IPS-18c (cell line): ENCODE measurements around the gene MSL1.

Experiments
- H3K4me3 ChIP-seq: 2 replicates; pipeline ENCODE4 v1.7.0; 2013; ENCODE audit warnings: low read depth, mild to moderate bottlenecking, low read length, moderate library complexity; ENCODE audit not compliant: insufficient read depth
- H3K9me3 ChIP-seq: one replicate; pipeline ENCODE4 v1.6.1; 2013; ENCODE audit warnings: mild to moderate bottlenecking, low read length, moderate library complexity; ENCODE audit not compliant: control insufficient read depth, insufficient read depth

The MSL1 gene

DNA sequence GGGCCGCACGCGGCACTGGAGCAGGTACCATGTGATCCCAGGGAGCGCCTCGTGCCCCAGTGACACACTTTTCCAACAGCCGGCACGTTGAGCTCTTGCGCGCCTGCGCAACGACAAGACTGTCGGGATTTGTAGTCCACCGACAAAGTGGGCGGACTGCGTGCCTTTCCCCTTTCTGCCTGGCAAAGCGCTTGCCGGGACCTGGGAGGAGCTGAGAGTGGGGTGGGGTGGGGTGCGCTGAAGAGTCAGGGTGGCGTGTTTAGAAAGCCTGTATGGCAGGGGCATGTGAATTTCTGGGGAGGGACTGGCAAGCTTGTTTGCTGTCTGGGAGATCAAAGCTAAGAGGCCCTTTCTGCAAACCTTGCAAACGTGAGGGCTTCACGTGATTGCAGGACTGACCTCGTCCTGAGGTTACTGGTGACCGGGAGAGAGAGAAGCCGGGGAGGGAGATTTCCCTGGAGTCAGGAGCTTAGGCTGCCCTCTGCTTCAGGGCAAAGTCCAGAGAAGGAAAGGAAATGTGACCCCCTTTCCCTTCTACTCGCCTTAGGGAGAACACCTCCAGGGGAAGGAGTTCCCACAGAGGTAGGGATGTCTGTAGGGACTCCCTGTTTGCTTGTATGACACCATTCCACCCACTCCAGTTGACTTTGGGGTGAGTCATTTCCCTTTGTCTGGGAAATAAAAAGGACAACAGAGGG lies 21.0 kb upstream of the MSL1 start:
- Histone ChIP-seq H3K9me3 (no peaks in the 10 kb centered on the region), H3K4me3 (peak overlapping the region; percentile 57)

DNA sequence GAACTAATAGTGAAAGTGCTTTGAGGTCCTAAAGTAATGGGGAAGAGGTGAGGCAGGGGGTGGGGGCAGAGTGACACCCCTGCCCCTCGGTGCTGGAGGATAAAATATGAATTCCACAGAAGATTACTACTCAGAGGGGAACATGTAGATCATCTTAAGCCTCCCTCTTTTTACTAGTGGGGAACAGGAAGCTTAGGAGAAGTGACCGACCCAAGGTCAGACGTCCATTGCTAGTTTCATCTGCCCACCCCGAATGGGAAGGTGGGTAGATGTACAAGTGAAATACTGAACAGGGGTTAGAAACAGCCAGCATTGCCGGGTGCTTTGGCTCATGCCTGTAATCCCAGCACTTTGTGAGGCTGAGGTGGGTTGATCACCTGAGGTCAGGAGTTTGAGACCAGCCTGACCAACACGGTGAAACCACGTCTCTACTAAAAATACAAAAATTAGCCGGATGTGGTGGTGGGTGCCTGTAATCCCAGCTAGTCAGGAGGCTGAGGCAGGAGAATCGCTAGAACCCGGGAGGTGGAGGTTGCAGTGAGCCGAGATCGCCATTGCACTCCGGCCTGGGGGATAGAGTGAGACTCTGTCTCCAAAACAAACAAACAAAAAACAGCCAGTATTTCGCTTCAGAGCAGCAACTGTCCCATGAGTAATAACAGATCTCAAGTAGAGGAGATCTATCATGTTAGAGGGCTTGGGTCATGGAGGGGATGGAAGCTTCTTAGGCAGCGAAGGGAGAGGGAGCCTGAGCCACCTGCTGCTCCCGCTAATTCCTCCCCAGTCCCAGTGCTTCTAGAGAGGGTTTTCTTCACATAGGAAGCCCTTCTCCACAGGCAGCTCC lies 20.2 kb upstream of the MSL1 start:
- H3K4me3 ChIP-seq: no peak overlapping the region; the same call in 1 of the 2 replicates

DNA sequence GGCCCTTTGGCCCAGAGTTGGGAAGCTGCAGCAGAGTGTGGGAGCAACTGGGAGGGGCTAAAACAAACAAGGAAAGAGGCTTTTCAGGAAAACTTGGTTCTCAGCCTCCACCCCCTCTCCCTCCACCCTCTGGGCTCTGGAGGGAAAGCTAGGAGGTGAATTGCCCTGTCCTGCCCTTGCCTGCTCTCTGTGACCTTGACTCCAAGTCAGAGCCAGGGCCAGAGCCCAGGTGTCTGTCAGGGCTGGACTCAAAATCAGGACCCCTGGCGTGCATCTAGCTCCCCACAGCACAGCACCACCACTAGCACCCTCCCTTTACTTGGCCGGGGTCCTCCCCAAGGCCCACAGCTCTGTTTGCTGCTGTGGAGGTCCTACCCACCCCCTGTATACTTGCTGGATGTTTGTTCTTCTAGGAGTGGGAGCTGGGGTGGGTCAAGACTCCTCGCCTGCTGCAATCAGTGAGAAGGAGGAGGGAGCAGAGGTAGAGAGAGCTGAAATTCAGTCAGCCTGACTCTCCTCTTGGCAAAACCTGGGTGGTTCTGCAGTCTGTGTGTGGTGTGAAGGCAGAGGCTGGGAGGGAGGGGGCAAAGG lies 18.6 kb upstream of the MSL1 start:
- no peak overlapping the region for H3K4me3 ChIP-seq

More for the DNA sequence above, 20.2 kb upstream of the MSL1 start:
- H3K9me3 ChIP-seq: no peaks in the 10 kb centered on the region

DNA sequence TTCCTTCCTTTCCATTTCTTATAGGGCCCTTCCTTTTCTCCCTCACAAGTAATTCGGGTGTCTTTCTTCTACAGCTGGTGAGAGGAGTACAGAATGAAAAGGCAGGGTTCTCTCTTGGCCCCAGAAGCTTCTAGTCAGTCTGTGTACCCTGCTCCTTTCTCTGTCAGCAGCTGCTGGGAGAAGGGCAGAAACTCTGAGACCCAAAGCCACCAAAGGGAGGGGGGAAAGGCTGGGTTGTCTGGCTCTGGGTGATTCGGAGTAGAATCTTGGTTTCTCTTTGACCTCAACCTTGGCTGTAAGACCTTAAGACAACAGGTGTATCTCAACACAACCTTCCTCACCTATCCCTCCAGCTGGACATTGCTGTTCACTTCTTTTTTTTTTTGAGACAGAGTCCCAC lies 18.1 kb upstream of the MSL1 start:
- no peaks in the 10 kb centered on the region for H3K9me3 ChIP-seq
- H3K4me3 ChIP-seq: no peak overlapping the region

More for the DNA sequence above, 18.6 kb upstream of the MSL1 start:
- H3K9me3 ChIP-seq: no peaks in the 10 kb centered on the region

GRCh38 chr17:40104594-40105486 lies 16.9 kb upstream of the MSL1 start:
- Histone ChIP-seq H3K9me3 (no peaks in the 10 kb centered on the region), H3K4me3 (no peak overlapping the region)

DNA sequence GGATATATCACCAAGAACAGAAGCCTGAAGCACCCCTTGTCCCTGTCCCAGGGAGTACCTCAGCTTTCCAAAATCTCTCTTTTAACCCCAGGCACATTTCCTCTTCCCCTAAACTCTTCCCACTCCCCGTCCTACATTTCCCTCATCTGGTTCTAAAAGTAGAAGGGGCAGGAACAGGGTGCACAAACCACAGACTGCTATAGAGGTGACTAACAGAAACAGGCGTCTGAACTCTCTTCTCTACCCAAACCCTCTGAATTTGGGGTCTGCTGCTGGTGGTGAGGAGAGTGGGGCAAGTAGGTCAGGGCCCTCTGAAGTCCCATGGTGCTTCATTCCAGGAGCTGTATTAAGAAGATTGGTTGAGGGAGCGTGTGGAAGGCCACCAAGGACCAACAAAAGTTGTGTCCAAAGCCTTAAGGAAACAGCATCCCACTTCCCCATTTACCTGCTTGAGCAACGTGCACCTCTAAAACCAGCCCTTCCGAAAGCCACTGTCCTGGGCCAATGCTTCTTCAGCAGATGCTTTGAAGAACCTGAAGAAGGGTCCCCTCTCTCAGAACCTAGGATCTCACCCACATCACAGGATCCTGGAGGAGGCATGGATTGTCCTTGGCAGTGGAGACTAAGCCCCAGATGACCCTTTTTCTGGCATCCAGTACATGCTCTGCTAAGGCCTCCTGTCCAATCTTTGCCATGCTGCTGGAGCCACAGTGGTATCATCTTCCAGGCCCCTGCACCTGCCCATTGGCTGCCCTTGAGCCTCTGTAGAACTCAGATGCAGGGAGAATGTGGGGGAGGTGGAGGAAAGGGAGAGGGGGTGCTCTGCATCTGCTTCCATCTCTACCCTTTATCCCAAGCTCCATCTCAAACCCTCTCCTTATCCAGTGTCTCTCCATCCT lies 15.7 kb upstream of the MSL1 start:
- H3K4me3 ChIP-seq: no peak overlapping the region

GRCh38 chr17:40106760-40107521 lies 14.8 kb upstream of the MSL1 start:
- Histone ChIP-seq H3K4me3 (no peak overlapping the region), H3K9me3 (no peaks in the 10 kb centered on the region)

More for the DNA sequence above, 15.7 kb upstream of the MSL1 start:
- H3K9me3 ChIP-seq: no peaks in the 10 kb centered on the region

GRCh38 chr17:40107522-40108174 lies 14.1 kb upstream of the MSL1 start:
- H3K9me3 ChIP-seq: no peaks in the 10 kb centered on the region
- 0 out of 2 replicates have a peak overlapping the region, but pooled peaks have one; percentile 15 for H3K4me3 ChIP-seq

DNA sequence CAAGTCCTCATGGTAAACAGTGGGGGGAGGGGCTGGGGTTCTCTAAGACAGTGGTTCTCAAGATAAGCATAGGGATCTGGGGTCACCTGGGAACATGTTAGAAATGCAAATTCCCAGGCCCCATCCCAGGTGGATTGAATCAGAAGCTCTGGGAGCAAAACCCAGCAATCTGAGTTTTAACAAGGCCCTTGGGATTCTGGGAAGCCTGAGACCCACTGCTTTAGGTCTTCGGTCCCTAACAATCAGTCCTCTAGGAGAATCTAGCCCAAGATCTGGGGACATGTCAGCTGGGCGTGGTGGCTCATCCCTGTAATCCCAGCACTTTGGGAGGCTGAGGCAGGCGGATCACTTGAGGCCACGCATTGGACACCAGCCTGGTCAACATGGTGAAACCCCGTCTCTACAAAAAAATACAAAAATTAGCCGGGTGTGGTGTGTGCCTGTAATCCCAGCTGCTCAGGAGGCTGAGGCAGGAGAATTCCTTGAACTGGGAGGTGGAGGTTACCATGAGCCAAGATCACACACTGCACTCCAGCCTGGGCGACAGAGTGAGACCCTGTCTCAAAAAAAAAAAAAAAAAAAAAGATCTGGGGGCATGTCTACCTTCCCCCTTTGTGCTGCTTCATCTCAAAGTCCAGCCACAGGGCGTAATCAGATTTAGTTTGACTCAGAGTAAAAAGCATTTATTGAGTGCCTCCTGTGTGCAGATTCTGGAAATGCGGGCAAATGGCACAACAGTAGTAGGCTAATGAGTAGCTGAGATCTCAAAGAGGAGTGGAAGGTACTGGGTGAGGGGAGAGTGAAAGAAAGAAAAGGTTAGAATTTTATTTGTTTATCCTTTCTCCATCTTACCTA lies 12.6 kb upstream of the MSL1 start:
- Histone ChIP-seq H3K9me3 (no peaks in the 10 kb centered on the region), H3K4me3 (no peak overlapping the region)

- Histone ChIP-seq H3K9me3 (no peaks in the 10 kb centered on the region), H3K4me3 (peak overlapping the region; percentile 11; the same call in 1 of the 2 replicates)
These were observed 11.5 kb upstream of the MSL1 start for GRCh38 chr17:40110026-40110845.

GRCh38 chr17:40111221-40112128 lies 10.3 kb upstream of the MSL1 start:
- no peak overlapping the region for H3K4me3 ChIP-seq
- no peaks in the 10 kb centered on the region for H3K9me3 ChIP-seq

DNA sequence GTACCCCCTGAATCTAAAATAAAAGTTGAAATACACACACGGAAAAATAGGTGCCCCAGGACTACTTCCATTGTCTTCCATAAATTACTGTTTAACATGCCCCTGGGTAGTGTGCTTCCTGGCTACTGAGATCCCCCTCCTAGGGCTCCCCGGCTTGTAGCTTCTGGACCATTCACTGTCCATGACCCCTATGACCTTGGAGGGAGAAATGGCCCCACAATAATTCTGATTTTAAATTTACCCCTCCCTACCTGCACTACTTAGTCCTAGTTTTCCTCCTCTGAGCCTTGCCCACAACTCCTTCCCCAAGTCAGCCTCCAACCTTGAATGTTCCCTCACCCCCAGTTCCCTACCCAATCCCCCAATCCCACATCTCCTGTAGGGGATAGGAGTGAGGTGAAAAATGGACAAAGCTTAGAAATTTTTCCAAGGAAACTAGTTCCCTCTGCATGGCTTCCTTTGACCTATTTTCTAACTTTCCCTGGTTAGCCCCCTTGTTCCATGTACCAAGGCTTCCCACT lies 9.5 kb upstream of the MSL1 start:
- Histone ChIP-seq H3K4me3 (no peak overlapping the region), H3K9me3 (no peaks in the 10 kb centered on the region)

DNA sequence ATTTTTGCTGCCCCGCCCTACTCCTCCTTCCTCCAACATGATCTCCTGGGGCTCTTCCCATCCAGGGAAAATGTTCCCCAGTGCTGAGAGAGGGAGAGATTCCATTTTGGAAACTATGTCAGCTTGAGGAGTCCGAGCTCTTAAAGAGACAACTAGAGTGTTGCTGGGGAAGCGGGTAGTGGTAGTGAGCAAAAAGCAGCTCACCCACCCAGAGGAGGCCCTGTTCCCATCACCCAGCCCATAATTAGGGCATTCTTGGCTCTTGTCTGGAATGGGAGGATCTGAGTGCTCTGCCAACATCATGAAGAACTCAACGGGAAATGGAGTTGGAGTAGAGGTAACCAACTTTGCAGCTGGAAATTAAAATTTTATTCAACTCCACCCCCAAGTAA lies 9.1 kb upstream of the MSL1 start:
- H3K9me3 ChIP-seq: no peaks in the 10 kb centered on the region
- H3K4me3 ChIP-seq: no peak overlapping the region
